ENCODE results near the gene OTOGL. TPM values are rescaled to one million over a fixed set of nuclear protein-coding genes. Genes with fewer than 3 reads are reported as not detected.
A peak's percentile ranks its signal among the peaks of the same experiment; 100 is the strongest.

OTOGL gene
- total and polyA plus RNA-seq, 2 experiments from 2014 or later: 6.4 to 15.0 TPM

DNA sequence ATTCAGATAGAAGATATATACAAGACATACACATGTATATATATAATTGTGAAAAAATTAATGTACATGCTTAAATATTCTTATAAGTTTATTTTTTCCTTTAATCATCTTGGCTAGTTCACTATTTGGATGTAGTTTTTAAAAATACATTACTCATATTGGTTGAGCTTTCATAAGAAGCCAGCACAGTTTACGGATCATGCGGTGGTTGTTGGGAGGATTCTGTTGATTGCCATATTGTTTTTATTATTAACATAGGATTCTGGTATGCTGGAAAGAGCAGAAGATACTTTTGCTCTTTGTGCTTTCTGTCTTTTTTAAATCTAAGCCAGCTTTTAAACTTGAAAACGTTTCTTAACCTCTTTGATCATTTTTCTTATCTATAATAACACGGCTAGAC, 163.4 kb downstream of the OTOGL start:
- Histone ChIP-seq H3K4me1 (ENCODE audit: low read depth) (peaks cover 17% of the 10 kb centered on the region), H3K27ac (no peak overlapping the region), H3K27me3 (no peaks in the 10 kb centered on the region), H3K4me3 (no peak overlapping the region), H3K9me3 (ENCODE audit: low read depth) (no peaks in the 10 kb centered on the region), H3K36me3 (peaks cover 1% of the 10 kb centered on the region)
- DNase-seq (ENCODE audit: low read depth in 1 of 2, low spot score in 1 of 2): no peak
- TF ChIP-seq, protein P1, sequence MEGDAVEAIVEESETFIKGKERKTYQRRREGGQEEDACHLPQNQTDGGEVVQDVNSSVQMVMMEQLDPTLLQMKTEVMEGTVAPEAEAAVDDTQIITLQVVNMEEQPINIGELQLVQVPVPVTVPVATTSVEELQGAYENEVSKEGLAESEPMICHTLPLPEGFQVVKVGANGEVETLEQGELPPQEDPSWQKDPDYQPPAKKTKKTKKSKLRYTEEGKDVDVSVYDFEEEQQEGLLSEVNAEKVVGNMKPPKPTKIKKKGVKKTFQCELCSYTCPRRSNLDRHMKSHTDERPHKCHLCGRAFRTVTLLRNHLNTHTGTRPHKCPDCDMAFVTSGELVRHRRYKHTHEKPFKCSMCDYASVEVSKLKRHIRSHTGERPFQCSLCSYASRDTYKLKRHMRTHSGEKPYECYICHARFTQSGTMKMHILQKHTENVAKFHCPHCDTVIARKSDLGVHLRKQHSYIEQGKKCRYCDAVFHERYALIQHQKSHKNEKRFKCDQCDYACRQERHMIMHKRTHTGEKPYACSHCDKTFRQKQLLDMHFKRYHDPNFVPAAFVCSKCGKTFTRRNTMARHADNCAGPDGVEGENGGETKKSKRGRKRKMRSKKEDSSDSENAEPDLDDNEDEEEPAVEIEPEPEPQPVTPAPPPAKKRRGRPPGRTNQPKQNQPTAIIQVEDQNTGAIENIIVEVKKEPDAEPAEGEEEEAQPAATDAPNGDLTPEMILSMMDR (IDR thresholded peaks at IDR 0.05; ENCODE audit: low read depth, low read length): no peak

DNA sequence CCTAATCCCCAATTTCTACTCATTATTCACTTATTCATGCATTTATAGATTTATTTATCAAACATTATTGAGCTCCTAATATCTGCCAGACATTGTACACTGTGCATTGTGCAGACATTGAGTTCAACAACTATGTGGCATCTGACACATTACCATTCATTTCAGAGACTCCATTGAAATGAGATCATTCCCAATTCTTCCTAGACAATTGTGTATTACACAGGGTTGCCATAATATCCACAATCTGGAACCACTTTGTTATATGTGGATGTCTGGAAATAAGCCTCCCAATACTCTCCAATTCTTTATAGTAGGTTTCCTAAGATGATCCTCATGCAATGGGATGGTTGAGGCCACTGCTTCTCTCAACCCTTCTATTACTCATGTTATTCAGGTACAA, 165.0 kb downstream of the OTOGL start:
- no peaks in the 10 kb centered on the region for H3K9me3 ChIP-seq (ENCODE audit: low read depth)
- no peaks in the 10 kb centered on the region for H3K27me3 ChIP-seq
- no peak overlapping the region for H3K27ac ChIP-seq
- no peak overlapping the region for H3K4me3 ChIP-seq
- H3K4me1 ChIP-seq (ENCODE audit: low read depth): peaks cover 28% of the 10 kb centered on the region
- TF ChIP-seq, protein P1 (IDR thresholded peaks at IDR 0.05; ENCODE audit: low read depth, low read length): no peak
- DNase-seq (ENCODE audit: low read depth in 1 of 2, low spot score in 1 of 2): no peak
- no peaks in the 10 kb centered on the region for H3K36me3 ChIP-seq

DNA sequence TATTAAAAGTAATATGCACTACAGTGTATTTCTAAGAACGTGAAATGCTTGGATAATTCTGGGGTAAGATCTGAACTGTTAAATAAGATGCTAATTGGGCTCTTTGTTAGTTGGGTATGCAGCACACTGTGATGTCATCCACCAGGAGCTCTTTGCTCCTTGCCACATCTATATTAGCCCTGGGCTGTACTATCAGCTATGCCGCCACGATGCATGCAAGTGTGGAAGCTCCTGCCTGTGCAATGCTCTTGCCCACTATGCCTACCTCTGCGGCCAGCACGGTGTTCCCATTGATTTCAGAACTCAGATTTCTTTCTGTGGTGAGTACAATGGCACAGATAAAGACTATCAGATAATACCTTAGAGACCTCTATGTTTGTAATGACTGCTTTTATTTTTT, 165.6 kb downstream of the OTOGL start:
- Histone ChIP-seq H3K36me3 (no peaks in the 10 kb centered on the region), H3K27me3 (no peaks in the 10 kb centered on the region), H3K4me1 (ENCODE audit: low read depth) (peaks cover 31% of the 10 kb centered on the region), H3K9me3 (ENCODE audit: low read depth) (no peaks in the 10 kb centered on the region), H3K27ac (no peak overlapping the region), H3K4me3 (no peak overlapping the region)
- no peak for DNase-seq (ENCODE audit: low read depth in 1 of 2, low spot score in 1 of 2)
- TF ChIP-seq, protein P1 (IDR thresholded peaks at IDR 0.05; ENCODE audit: low read depth, low read length): no peak

DNA sequence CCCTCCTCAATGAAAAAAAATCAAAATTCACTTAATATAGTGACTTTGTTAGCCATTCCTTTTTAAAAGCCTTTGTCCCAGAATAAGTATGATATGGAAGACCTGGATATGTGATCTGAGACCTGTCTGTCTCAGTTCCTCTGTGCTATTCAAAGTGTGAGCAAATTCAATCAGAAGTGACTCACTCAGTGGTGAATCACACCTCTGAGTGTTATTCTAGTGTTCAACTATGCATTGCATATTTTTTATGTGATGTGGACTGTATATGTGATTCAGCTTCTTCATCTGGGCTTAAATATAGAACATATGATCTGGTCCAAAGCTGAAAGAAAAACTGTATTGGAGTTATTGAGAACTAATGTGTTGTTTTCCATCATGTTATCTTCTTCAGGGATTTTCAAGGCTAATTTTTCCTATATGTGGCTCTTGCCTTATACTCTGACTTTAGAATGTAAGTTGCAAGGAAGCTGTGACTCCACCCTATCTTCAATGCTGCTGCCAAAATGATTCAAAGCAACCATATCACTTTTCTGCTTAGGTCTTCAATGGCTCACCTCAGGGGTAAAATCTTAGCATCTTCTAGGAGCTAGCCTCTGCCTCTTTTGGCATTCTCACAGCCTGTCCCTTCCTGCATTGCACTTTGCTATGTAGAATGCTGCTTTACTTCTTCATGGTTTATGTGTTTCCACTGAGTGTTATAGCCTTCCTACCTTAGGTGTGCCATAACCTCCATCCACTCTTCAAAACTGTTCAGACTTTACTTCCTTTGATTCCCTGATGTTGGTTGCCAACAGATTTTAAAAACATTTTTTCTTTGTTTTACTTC, 169.8 kb downstream of the OTOGL start:
- no peaks in the 10 kb centered on the region for H3K9me3 ChIP-seq (ENCODE audit: low read depth)
- H3K4me1 ChIP-seq (ENCODE audit: low read depth): peaks cover 16% of the 10 kb centered on the region
- no peaks in the 10 kb centered on the region for H3K27me3 ChIP-seq
- peak in 1 of 2 donors; percentile 52 for DNase-seq (ENCODE audit: low read depth in 1 of 2, low spot score in 1 of 2)
- TF ChIP-seq, protein P1 (IDR thresholded peaks at IDR 0.05; ENCODE audit: low read depth, low read length): no peak
- H3K36me3 ChIP-seq: no peaks in the 10 kb centered on the region
- H3K27ac ChIP-seq: peak overlapping the region; percentile 14
- no peak overlapping the region for H3K4me3 ChIP-seq

DNA sequence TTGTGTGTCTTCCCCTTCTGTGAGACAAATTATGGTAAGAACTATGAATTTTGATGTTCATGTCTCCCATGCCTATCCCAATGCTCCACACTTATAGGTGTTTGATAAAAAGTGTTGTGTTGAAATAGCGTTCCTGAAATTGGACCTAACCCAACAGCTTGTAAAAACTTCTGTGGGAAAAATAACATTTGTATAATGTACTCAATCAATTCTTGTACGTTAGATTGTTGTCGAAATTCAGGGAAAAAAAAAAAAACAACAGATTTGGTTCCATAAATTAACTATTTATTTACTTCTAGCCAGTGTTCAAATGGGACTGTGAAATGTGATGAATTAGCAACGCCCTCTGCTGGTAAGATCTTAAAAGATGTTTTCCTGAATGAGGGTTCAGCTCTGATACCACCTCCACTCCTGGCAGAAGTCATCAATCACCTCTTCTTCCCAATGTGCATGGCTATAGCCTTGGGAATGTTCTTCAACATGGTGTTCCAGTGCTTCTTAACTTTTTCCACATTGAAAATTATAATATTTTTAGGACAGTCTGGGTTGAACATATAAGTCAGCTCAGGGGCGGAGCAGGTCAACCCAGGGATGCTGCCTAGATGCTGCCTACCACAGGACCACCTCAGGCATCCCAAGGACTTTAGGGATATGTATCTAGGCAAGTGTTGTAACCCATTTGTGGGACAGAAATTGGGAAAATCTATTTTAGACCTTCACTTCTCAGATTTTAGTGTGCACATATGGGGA, 170.6 kb downstream of the OTOGL start:
- H3K36me3 ChIP-seq: no peaks in the 10 kb centered on the region
- TF ChIP-seq, protein P1 (IDR thresholded peaks at IDR 0.05; ENCODE audit: low read depth, low read length): peak; percentile 58
- H3K27me3 ChIP-seq: no peaks in the 10 kb centered on the region
- no peak overlapping the region for H3K4me3 ChIP-seq
- peak; percentile 66 to 74 for DNase-seq (ENCODE audit: low read depth in 1 of 2, low spot score in 1 of 2)
- H3K27ac ChIP-seq: peak overlapping the region; percentile 14
- no peaks in the 10 kb centered on the region for H3K9me3 ChIP-seq (ENCODE audit: low read depth)
- peaks cover 16% of the 10 kb centered on the region for H3K4me1 ChIP-seq (ENCODE audit: low read depth)

Data from cardiac muscle cell (in vitro differentiated cells and primary cell).